Stimulated activated CD4-positive, alpha-beta T cell treated with anti-CD3 and anti-CD28 coated beads, Interleukin-12 subunit alpha, Interleukin-12 subunit beta, amount 100 ng/mL, for 24 hours (primary cell): ENCODE data around the gene HS6ST3.
"Not testable (repeated sequence)": the region's sequence is repeated elsewhere in the genome, so short reads cannot be mapped to it uniquely, and the experiment has no call there.

Experiments used
- DNase-seq, 2 experiments: peaks; one replicate each; pipeline ENCODE4 v3.0.0-alpha.2; 2020; ENCODE audit warnings: low read depth in 2 of 2

The HS6ST3 gene

GRCh38 chr13:96091164-96092117 lies 1.5 kb downstream of the HS6ST3 start:
- no peak for DNase-seq

DNA sequence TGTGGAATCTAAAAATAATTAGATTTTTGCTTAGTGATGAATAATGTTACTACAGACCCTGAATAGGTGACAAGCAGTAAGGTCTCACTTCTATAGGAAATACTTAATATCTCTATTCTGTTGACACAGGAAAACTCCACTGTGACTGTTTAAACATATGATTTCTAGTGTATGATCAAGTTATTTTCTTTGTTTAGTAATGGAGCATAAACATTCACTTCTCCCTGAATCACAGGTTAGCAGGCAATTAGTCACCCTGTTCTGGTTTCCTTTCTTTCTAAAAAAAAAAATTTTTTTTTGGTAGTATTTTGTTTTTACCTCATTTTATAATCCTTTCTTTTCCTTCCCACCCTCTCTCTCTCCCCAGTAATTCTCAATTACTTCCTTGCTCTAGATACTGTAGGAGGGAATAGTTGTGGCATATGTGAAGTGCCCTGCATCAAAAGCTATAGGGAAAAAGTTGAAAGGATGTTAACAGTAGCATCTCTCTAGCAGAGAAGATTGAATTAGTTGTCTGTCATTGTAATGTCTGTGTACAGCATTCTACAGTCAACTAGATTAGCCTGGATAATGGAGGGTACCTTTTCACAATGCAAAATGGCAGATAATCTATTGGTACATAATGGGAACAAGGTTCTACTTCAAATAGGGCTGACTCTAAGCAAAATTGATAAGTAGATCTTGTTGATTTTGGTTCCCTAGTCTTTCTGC lies 3.5 kb downstream of the HS6ST3 start:
- DNase-seq = no peak

- no peak for DNase-seq
Observed at GRCh38 chr13:96100457-96101220, 10.7 kb downstream of the HS6ST3 start.

DNA sequence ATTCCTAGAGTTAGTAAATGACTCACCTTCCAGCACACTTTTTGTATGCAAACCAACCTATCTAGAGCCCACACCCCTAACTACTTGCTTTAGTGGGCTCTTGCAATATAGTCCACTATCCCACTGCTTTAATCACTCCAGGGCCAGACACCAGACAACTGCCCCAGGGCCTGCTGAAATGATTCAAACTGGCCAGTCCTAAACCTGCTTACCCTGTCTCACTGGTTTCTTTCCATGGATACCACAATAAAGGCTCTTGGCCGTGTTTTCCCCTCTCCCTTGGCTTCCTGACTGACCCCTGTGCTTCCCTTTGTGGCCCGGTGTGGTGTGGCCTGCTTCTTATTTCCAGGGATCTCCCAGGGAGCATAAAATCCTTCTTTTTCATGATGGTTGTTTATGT lies 14.6 kb downstream of the HS6ST3 start:
- no peak for DNase-seq

GRCh38 chr13:96108072-96108471 lies 18.2 kb downstream of the HS6ST3 start:
- DNase-seq = not testable (repeated sequence)

DNA sequence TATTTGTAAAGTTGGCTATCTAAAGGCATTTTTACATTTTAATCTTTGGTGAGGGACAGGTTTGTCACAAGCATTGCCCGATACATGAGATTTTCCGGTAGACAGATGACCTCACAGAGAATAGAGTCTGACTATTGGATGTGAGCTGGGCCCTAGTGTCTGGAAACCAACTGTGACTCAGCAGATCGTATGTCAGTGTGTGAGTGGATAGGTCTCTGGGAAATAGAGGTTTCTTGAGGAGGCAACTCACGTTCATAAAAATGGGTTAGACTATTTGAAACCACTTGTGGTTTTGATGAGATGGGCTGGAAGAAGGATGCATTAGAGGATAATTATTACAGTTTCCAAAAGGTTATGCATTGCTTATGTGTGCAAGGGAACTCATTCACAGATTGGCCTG lies 19.2 kb downstream of the HS6ST3 start:
- DNase-seq = no peak

DNA sequence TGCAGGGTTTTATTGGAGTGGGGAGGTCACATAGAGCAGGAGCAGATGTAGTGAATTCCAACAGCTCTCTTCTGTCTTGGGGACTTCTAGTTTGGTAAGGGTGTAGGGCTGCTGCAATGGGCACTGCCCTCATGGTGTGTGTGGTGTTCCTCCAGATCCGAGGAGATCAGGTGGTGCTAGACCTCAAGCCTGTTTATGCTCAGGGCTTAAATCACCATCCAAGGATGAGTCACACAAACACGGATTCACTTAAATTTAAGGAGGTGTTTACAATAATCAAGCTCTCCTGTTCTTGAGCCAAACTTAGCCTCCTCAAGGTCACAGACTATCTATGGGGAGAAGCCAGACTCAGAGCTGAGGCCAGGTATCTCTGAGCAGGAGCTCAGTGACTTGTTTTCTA lies 23.0 kb downstream of the HS6ST3 start:
- no peak for DNase-seq

- DNase-seq = not testable (repeated sequence)
Observed at GRCh38 chr13:96115368-96115767, 25.5 kb downstream of the HS6ST3 start.

GRCh38 chr13:96119921-96120320 lies 30.0 kb downstream of the HS6ST3 start:
- DNase-seq = no peak

DNA sequence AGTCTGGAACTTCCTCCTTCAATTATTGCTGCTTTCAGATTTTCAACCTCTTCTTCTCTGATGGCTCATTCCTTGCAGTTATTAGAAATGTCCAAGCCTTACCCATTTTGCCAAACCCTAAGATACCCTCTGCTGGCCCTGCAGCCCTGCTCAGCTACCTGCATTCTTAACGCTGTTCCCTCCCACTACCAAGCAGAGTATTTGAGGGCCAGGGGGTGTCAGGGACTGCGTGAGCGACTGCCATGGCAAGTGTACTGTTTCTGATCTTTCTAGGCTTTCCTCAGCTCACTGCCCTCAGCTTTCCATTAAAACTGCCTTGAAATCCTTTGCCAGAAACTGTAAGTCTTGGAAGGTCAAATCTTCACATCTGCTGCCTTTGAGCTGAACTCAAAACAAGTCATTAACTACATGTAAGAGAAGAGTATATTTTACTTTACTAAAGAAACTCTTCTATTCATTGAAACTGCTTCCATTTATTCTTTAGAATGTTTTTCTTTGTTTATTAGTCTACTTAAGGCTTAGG lies 41.0 kb downstream of the HS6ST3 start:
- DNase-seq = no peak

DNA sequence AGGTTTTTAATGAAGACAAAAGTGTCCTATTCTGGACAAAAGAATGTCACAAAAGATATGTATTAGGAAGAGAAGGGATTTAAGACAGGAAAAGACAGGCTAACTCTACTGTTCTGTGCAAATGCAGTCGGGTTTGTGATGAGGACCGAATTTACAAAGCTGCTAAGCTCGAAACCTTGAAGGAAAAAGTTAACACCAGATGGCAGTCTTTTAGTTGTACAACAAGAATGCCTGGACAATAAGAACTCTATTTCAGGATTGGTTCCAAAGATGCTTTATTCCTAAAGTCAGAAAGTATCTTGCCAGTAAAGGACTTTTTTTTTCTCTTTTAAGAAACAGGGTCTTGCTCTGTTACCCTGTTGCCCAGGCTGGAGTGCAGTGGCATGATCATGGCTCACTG lies 51.1 kb downstream of the HS6ST3 start:
- DNase-seq = no peak

- no peak for DNase-seq
Observed at GRCh38 chr13:96159725-96160124, 69.8 kb downstream of the HS6ST3 start.

- DNase-seq = no peak
Observed at GRCh38 chr13:96161141-96161540, 71.2 kb downstream of the HS6ST3 start.

GRCh38 chr13:96165840-96166239 lies 75.9 kb downstream of the HS6ST3 start:
- no peak for DNase-seq

DNA sequence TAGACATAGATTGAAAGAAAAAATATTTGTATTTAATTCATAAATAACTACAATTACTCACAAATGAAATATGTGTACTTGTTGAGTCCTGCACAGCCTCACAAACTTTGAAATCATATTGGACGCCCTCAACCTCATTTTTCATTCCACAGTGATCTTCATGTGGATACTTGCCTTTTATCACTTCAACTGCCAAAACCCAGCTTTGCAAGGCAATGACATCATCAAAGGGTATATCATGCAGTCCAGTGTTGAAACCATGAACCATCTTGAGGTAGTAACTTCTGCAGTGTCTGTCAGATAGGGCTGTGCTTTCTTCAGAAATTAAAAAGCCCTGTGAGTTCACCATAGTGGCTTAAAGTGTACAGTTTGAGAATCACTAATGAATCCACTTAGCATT lies 82.2 kb downstream of the HS6ST3 start:
- no peak for DNase-seq

GRCh38 chr13:96178759-96179158 lies 88.9 kb downstream of the HS6ST3 start:
- no peak for DNase-seq

GRCh38 chr13:96179309-96179708 lies 89.4 kb downstream of the HS6ST3 start:
- no peak for DNase-seq

GRCh38 chr13:96181911-96182310 lies 92.0 kb downstream of the HS6ST3 start:
- no peak for DNase-seq

- no peak for DNase-seq
Observed at GRCh38 chr13:96185818-96186217, 95.9 kb downstream of the HS6ST3 start.

DNA sequence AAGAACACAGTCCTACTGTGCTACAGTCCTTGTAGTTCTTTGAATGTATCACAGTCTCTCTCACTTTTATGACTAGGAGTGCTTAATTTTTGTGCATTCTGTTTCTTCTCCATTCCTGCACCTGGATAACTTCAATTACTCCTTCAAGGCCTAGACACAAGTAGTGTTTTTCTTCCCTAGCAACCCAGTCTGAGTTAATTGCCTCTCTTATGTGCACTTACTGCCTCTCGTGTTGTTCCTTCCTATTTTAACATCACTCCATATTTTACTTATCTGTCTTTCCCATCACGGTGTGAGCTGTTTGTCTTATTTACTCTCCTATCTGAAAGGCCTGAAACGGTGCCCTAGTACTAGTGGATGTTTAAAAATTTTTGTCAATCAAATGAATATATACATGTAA lies 101.5 kb downstream of the HS6ST3 start:
- DNase-seq = no peak

DNA sequence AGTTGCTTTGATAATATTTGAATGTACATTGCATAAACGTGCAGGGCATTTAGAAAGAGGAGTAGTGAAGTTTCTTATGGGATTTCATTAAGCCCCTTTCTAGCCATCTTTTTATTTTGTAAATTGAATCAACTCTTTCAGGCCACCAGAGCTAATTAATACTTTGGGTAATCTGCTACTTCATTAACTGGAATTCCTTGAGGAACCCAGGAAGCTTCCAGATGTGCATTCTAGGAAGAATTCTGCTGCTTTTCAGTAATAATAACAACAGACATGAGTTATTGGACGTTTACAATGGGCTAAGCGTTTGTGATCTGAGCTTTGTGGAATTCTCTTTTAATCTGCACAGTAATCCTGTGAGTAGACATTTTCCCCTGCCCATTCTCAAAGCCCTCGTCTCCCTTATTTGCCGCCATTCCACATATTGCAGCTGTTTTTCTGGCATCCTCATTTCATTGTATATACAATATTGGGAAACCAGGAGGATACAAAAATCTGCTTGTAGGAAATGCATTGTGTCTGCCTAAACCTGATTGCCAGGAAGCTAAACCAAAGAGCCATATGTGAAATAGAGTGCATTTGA lies 103.9 kb downstream of the HS6ST3 start:
- DNase-seq = no peak

DNA sequence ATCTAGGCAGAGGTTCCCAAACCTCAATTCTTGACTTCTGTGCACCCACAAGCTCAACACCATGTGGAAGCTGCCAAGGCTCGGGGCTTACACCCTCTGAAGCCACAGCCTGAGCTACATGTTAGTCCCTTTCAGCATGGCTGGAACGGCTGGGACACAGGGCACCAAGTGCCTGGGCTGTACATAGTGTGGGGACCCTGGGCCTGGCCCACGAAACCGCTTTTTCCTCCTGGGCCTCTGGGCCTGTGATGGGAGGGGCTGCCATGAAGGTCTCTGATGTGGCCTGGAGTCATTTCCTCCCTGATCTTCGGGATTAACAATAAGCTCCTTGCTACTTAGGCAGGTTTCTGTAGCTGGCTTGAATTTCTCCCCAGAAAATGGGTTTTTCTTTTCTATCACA lies 108.1 kb downstream of the HS6ST3 start:
- DNase-seq = no peak
